HG03558 (cell line): ENCODE data around the gene RABGAP1.

ENCODE experiments used
- ATAC-seq: cut with Tn5 transposase; IDR thresholded peaks from one replicate; pipeline ENCODE4 v1.9.1; 2021; ENCODE audit warnings: moderate number of reproducible peaks; ENCODE audit not compliant: unreplicated experiment; ENCODE audit errors: extremely low read depth

RABGAP1 gene

DNA sequence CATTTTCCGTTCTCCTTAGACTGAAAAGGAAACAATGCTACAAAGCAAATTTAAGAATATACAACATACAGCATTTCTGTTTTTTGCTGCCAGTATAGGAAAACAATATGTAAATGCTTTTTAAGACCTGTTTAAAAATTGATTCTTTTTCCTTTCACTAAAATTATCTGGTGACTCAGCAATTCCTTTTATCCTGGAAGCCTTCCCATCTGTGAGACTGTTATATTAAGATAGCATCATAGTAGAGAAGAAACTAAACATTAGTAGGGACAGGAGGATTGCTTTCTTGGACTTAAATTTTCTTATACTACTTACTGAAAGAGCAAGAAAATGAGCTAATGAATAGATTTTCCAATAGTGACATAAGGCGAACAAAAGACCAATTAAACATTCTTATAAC is 62.6 kb downstream of the RABGAP1 start:
- no peak for ATAC-seq

DNA sequence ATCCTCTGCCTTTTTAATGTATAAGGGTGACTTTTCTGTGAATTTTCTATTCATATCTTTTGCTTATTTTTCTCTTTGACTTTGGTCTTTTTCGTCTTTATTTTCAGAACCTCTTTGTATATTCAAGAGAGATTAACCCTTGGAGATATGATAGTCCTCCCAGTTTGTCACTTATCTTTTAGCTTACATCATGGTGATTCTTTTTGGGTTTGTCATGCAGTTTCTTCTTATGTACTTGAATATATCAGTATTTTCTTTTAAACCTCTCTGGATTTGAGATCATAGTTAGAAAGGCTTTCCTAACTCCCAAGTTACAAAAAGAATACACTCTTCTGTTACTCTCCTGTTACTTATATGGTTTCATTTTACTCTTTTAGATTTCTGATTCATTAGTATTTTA is 65.1 kb downstream of the RABGAP1 start:
- ATAC-seq = no peak

DNA sequence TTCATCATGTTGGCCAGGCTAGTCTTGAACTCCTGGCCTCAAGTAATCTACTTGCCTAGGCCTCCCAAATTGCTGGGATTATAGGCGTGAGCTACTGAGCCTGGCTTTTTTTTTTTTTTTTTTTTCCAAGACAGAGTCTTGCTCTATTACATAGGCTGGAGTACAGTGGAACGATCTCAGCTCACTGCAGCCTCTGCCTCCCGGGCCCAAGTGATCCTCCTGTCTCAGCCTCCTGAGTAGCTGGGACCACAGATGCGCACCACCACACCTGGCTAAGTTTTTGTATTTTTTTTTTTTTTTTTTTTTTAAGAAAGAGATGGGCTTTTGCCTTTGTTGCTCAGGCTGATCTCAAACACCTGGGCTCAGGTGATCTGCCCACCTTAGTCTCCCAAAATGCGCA is 66.4 kb downstream of the RABGAP1 start:
- no peak for ATAC-seq

DNA sequence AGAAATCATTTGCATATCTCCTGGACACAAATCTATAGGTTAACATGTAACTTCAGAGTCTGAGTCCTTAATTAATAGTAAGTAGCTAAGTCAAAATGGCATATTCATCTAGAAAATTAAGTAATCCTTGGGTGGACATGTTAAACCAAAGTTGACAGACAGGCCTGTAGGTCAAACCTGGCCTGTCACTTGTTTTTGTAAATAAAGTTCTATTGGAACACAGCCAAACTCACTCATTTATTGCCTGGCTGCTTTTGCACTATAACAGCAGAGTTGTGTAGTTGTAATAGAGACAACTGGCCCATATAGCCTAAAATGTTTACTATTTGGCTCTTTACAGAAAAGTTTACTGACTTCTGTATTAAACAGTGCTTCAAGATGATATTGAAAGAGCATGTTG is 68.1 kb downstream of the RABGAP1 start:
- ATAC-seq = no peak

DNA sequence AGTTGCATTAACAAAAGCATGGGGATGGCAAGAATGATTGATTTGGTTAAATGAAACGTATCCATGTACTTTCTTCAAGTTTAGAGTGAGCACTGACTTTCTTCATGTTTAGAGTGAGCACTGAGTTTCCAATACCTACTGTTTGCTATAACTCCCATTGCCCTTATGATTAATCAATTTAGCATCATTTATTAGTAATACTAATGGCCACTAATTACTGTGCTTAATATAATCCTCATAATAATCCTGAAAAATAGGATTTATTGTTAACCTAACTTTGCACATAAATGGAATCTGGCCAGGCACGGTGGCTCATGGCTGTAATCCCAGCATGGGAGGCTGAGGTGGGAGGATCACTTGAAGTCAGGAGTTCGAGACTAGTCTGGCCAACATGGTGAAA is 70.6 kb downstream of the RABGAP1 start:
- no peak for ATAC-seq

DNA sequence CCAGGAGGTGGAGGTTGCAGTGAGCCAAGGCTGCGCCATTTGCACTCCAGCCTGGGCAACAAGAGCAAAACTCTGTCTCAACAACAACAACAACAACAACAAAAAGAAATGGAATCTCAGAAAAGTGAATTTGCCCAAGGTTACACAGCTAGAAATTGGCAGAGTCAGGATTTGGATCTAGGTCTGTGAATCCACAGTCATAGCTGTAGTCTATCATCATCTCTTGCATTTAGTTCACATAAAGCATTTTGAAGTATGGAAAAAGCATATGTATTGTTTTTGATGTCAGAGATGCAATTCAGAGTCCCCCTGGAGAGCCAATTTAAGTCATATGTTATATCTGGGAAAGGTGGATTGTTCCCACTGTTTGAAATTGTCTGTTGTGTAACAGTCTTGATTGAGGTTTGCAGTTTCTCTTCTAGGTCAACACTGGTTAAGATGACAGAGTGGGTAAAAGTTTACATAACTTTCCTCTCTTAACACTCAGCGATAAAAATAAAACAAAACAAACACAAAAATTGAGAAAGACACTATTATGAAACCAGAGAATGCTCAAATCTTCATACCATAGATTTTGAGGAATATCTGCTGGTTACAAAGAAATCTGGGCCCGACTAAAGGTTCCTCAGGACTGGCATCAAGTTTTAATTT is 71.2 kb downstream of the RABGAP1 start:
- no peak for ATAC-seq

DNA sequence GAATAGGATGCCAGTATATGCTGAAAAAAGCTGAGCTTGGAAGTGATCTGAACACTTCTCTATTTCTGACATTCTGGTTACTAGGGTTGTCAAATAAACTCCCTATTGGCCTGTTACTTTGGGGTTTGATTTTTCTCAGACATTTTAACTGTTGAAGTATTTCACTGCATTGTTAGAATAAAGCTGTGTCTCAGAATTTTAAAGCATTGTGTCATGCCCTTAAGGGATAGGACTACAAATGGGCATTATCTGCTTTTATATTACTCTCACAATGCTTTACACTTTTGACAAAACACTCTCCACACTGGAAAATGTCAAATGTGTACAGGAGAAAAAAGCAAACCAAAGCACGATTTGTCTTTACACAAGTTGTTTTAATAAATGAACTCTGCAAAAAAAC is 75.8 kb downstream of the RABGAP1 start:
- ATAC-seq = no peak

DNA sequence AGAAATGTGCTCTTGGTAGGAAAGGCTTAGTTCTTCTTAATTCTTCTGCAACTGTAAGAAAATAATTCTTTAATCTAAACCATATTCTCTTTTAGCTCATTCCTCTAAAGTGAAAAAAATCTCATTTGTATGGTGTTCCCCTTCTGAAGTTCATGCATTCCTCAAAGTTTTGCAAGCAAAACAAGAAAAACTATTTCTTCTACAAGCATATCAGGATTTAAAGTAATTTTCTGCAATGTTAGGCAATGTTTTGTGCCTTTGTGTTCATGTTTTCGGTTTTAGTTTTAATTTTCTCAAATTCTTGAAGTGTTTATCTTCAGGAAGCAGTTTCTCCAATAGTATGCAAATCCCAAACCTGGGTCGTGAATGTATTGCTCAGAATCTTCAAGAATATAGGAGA is 80.0 kb downstream of the RABGAP1 start:
- ATAC-seq = no peak

DNA sequence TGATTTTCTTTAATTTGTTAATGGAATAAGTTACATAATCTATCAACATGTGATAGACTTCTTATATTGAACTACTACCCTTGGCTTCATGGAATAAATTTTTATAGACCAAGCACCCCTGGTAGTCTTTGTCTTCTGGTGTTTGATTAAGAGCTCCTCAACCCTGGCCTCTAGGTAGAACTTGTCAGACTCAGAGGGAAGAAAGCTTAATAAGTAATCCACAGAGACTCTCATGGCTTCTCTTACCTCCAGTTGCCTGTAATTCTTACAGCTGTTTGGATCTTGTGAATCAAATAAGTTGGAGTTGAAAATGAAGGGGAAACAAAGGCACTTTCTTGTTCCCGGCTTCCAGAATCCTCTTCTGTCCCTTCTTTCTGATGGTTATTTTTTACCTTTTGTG is 85.6 kb downstream of the RABGAP1 start:
- no peak for ATAC-seq

DNA sequence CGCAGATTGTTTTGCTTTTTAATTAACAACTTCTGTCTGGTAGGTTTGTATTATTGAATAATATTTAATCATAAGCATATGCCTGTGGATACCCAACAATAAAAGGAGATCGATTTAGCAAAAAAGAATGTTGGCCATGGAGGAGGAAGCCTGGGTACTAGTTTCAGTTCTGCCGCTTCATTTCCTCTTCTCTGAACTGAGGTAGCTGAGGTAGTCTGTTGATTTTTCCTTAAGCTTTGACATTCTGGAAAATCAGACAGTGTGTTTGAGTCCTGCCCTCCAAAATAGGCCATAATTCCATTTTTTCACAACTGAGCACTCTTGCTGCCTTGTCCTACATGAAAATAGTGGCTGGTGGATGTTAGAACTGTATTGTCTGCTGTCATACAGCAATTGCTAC is 86.7 kb downstream of the RABGAP1 start:
- ATAC-seq = no peak

DNA sequence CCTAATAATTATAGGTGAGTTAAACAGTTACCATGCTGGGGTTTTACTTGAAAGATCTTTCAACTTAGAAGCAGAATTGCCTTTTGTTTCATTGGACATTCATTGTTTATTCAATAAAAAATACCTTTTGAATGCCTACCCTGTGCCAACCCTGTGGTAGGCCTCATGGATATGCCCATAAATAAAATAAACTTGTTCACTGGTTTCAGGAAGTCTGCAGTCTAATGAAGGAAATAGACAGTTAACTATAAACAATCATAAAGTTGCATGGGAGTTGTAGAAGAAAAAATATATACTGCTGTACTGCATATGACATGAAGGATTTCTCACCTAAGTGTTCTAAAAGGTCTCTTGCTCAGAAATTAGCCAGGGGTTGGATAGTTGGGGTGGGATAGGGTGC is 87.3 kb downstream of the RABGAP1 start:
- ATAC-seq = no peak

DNA sequence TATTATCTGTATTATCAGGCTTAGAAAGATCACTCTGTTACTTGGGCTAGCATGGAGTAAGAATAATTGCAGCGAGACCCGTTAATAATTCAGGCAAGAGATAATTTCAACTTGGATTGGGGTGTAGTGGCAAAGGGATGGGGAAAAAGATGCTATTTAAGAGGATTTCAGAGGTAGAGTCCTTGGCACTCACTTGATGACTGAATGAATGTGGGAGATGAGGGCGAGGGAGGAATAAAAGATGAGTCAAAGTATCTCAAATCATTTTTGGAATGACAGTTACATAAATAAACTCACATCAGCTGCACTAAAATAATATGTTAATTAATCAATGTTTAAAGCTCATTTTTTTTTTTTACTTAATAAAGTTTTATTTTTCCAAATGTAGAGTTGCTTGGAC is 88.2 kb downstream of the RABGAP1 start:
- no peak for ATAC-seq

DNA sequence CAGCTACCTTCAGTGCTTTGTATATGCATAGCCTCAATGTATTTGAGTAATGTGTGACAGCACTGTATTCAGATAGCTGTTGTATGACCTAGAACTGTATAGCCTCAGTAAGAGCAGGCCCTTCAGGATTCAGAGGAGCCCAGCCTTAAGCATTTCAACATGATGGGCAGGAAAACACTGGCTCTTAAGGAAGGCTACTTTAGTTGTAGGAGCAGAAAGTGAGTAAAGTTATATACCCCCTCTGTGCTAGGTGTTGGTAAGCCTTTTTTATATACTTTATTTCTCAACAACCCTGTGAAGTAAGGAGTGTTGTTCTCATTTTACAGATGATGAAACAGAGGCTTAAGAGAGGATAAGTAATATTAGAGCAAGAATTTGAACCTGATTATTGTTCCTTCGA is 91.1 kb downstream of the RABGAP1 start:
- ATAC-seq = no peak

DNA sequence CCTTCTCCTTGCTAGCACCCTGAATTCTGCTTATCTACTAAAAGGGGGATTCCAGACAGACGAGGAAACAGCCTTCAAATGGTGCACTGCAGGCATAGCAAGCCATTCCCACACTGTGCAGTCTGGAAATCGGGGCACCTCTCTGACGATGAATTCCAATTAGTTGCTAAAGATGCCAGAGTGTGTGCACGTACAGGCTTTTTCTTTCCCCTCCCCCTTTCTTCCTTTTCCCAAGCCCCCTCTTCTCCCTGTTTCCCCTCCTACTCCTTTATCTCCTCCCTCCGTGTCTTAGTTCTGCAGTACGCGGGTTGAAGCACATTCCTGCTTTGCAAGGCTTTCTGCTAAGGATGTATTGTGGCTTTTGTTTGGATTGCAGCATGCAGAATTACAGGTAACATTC is 92.5 kb downstream of the RABGAP1 start, which contains the start of gene GPR21:
Gene GPR21 (plus strand): TSS at position 316 of the 400 bp plus-strand sequence. CDS start 900 bp downstream, outside the sequence.
- ATAC-seq = no peak

DNA sequence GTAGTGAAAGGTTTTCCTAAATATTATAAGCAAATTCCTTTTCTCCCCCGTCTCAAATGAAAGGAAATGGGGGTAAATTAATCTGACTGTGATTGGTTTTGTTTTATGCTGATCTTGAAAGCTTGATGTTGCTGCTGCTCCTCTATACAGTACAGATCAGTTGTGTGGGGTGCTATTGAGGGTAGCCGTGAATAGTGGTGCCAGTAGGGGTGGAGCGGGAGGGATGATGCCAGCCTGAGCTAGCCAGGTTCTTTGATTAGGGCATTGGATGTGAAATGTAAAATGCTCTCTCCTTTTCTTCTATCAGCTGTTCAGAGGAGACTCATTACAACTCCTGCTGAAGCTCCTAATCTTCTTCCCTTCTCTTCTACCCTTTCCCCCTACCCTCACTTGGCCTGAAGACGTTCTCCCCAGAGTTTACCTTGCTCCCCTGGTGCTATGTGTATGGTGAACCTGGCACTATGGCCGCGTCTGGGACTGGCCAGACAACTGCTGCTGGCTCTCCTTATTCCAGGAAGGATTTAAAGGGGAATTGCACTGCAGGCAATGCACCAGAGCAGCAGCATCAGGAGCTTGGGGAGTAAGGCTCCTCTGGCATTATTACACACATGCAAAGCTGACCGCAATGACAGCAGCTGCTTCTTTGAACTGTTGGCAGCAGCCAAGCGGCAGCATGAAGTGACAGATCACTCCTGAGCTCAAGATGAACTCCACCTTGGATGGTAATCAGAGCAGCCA is 93.2 kb downstream of the RABGAP1 start:
- no peak for ATAC-seq

DNA sequence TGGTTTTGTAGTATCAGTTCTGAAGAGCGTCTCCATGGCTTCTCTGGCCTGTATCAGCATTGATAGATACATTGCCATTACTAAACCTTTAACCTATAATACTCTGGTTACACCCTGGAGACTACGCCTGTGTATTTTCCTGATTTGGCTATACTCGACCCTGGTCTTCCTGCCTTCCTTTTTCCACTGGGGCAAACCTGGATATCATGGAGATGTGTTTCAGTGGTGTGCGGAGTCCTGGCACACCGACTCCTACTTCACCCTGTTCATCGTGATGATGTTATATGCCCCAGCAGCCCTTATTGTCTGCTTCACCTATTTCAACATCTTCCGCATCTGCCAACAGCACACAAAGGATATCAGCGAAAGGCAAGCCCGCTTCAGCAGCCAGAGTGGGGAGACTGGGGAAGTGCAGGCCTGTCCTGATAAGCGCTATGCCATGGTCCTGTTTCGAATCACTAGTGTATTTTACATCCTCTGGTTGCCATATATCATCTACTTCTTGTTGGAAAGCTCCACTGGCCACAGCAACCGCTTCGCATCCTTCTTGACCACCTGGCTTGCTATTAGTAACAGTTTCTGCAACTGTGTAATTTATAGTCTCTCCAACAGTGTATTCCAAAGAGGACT is 94.2 kb downstream of the RABGAP1 start:
- ATAC-seq = no peak

DNA sequence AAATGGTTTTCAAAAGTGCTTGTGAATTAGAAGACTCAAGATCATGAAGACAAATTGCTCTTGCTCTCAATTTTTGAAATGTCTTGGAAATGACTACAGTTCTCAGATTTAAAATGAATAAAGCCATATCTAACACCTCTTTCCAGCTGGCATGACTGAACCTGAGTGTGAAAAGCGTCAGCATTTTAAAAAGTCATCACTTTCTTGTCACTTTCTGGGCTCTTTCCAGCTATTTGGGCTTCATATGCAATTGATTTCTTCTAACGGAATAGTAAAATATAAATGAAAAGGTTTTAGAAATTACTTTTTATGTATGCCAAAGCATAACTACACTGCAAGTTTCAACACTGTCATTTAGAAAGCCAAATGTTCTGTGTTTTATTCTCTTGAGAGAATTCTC is 95.0 kb downstream of the RABGAP1 start:
- ATAC-seq = no peak

DNA sequence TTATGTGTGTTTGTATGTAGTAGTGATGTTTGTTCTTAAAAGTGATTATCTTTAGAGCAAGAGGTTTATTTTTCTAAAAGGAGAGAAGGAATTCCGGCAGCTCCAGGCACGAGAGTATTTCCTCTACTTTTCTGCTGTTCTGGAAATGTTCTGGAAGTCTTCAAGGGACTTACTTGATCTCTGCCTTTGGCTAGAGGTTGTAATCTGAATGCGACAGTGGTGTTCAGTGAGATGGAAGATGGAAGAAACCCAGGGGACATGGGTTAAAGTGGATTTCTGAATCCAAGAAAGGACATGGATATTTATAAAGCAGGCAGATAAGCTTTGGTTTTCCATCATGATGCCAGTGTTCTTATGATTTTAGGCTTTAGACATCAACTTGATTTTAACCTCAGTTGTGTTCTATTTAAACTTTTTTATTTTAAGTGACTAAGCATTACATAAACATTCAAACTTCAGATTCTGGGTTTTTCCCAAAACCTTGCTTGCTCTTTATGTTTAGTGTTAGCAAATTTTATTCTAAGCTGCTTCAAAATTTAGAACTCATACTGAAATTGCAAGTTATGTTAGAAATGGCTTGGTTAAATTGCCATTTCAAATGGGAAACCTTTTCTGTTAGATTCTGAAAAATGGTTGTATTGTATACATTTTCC is 96.2 kb downstream of the RABGAP1 start:
- ATAC-seq = no peak

DNA sequence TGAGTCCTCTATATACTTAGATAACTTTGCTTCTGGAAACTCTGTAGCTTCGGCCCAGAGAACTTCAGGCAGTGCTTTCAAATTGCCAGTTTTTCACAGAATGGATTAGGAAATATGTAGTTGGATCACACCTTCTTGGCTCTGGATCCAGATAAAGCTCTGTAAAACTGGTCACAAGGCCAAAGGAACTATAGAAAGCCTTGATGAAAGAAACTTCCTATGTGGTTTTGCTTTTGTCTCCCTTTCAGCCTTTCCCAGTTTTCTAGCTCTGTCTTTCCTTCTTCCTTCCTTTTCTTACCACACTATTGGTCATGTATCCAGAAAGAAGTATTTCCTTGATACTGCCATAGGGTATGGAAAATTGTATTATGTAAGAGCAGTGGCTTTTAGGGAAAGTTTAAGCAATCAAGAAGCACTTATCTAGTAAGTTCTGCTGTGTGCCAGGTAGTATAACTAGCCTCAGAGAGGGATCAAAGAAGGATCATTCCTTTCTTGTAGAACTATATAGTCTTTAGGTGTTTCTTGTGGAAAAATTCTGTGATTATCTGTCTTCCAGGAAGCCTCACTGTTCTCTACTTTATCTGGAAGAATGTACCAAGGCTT is 98.9 kb downstream of the RABGAP1 start:
- ATAC-seq = no peak

DNA sequence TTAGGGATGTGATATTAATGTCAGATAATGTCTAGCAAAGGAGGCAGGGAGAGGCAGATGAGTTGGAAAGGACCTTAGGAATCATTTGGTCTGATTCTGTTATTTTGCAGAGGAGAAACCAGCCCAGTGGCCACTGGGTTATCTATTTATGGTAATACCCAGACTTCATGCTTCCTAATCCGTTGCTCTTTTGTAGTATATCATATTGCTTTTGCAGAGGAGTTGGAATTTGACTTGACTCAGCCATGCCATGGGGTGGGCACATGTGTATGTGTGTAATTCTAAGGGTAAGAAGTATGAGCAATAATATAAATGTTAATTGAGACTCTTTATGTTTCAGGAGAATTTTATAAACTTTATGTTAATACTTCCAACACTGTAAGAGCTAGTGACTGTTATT is 100.0 kb downstream of the RABGAP1 start:
- ATAC-seq = no peak

DNA sequence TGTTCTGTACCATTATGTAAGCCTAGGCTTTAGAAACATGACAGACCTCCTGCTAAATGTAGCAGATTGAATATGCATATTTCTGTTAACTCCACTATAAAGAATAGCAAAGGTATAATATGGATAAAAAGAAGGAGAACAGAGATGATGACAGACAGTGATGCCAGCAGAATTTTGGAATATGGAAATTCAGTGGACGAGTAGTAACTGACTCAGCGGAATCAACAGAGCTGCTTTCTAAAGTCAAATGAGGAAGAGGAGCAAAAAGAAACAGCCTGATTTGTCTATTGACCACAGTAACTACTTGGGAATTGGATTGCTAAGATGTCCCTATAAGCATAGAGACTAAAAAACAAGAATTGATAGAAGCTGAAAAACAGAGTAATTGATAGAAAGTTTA is 100.7 kb downstream of the RABGAP1 start:
- ATAC-seq = no peak
